GM21390 (cell line): ENCODE measurements around the gene ARFGAP3.

Source experiments
- ATAC-seq: cut with Tn5 transposase; IDR thresholded peaks from one replicate; pipeline ENCODE4 v1.9.1; 2021; ENCODE audit not compliant: unreplicated experiment

Gene ARFGAP3, protein sequence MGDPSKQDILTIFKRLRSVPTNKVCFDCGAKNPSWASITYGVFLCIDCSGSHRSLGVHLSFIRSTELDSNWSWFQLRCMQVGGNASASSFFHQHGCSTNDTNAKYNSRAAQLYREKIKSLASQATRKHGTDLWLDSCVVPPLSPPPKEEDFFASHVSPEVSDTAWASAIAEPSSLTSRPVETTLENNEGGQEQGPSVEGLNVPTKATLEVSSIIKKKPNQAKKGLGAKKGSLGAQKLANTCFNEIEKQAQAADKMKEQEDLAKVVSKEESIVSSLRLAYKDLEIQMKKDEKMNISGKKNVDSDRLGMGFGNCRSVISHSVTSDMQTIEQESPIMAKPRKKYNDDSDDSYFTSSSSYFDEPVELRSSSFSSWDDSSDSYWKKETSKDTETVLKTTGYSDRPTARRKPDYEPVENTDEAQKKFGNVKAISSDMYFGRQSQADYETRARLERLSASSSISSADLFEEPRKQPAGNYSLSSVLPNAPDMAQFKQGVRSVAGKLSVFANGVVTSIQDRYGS

DNA sequence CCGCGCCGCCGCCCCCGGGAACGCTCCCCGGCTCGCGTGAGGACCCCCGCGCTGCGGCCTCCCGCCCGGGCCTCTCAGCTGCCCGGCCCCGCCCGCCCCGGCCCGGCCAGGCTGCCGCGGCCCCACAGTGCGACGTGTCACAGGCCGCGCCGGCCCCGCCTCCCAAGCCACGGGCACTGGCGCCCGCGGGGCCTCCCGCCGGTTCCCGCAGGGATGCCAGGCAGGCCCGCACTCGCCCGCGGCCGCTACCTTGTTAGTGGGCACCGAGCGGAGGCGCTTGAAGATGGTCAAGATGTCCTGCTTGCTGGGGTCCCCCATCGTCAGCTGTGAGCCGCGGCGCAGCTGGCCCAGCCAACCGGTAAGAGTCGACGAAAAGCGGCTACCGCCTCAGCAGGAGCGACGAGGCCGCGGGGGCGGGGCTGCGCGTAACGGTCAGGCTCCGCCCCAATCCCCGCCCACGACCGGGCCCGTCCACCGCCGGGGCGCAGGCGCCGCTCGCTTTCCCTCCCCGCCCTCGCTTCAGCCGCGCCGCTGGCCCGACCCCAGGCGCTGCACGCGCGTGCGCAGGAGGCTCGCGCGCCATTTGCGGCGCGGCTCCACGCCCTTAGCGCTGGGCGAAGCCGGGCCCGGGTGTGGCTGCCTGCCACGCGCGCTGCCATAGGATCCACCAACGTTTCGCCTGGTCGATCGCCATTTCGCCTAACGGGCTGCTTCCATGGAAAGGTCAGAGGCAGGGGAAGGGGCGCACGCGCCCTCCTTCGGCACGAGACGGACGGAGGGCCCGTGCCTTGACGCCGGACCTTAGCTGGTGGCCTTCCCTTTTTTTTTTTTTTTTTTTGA, at the start of gene ARFGAP3:
TSS of gene ARFGAP3 (minus strand) at position 409 of the 840 bp plus-strand sequence. CDS start at position 318, 91 bp downstream.
- ATAC-seq: peak; percentile 72

DNA sequence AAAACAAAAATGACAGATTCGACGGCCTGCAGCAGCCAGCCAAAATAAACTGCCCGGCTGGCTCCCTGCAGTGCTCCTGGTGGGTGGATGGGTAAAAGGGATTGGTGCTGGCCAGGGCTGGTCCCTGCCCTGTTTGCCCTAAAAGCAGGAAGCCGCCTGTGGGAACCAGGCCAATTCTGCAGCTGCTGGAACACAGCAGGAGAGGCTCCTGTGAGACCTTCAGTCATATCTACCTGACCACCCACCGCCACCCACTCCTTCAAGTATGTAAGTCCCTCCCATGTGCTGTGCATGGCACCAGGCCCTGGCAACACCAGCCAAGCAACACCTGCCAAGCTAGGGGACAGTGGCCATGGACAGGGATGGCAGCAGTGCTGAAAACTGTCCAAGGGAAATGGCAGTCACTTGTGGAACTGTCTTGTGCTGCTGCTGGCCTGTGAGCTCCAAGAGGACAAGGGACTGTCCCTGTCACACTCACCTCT, 48.7 kb upstream of the ARFGAP3 start:
- ATAC-seq: no peak

DNA sequence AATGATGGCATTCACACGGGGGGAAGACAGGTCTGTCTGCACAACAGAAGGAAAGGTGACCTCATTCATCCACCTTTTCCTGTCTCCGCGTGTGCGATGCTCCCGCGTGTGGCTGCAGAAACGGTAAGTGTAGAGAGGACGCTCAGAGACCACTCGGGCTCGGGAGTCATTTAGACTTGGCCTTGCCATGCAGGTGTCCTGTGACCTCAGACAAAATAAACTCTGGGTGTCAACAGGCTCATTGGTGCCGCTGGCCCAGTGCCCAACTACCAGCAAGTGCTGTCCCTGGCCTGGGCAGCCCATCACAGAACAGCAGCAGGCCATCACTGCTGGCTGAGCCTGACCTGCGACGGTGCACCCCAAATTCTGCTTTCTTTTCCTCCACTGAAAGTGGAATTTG, 48.1 kb upstream of the ARFGAP3 start:
- ATAC-seq: no peak

DNA sequence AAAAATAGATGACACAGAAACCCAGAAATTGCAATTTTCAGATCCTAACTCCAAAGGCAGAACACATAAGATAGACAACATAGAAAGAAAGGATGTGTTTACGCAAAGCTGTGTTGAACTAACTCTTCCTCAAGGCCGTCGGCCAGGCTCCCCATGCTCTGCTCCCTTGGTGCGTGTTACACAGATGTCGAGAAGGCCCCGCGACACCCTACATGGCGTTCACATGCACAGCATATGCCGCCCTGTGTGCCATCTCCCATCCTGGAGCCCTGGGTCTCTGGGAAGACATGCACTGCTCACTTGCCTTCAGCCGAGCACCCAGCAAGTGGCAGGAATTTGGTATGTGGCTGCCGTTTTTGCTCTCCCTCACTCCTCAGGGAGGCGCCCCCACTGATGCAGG, 47.0 kb upstream of the ARFGAP3 start:
- no peak for ATAC-seq

DNA sequence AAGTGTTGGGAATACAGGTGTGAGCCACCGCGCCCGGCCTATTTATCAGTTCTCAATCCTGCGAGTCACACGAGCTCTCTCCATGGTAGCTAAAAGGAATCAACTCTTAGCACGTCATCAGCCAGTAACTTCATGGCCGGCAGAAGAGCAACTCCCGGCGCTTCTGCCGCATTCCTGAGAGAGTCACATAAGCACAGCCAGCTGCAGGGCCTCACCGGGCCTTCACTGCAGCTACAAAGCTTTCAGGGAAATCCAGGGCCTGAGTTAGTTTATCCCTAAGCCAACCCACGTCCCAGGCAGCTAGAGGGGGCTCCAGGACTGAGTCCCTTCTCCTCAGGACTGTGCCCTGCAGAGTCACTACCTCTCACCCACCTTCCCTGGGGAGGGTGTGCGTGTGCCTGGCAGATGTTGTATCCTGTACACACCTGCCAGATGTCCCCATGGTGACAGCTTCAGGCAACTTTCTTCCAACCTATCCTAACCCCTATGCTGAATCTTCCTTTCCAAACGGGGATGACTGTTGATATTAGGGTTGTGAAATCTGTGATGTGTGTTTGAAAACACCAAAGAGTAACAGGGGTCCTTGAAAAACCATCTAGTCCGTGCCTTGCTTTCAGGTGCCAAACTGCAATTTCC, 45.9 kb upstream of the ARFGAP3 start:
- ATAC-seq: no peak

DNA sequence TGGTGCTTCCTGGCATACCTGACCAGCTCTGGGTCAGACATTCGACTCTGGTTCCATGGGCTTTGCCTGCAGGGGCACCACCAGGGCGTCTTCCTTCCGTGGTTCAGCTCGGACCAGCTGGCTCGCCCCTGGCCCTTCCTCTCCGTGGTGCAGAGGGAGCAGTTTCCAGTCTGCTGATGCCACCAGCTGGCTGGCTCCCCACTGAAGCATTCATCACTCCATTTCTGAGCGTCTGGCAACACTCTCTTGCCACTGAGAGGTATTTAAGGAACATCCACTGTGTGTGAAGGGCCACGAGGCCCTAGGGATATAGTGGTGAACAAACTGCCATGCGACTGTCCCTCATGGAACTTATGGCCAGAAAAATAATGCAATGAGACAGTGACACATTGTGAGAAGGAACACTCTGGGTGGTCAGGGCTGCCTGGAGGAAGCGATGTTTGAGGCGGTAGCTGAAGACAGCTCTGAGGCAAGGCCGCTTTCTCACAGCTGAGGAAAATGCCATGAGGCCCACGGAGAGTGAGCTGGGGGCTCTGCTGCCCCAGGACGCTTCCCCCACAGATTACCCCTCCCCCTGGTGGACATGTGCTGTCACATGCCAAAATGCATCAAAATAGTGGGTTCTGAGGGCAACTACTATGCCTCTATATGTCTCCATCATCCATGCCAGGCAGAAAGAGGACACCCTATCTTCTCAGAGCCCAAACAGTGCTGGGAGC, 44.9 kb upstream of the ARFGAP3 start:
- no peak for ATAC-seq

DNA sequence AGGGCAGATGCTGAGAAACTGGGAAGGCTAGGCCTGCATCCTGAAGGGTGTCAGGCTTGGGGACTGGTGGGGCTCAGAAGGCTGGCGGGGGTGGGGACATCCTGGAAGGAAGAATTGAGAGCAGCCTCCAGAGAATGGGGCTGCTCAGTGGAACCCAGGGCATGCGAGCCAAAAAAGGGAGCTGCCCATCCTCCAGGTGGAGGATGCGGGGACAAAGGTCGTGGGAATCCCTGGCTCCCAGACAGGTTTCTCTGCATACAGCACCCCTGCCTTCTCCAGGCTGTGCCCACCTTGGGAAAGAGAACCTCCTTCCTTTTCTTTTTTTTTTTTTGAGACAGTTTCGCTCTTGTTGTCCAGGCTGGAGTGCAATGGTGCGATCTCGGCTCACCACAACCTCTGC, 40.9 kb upstream of the ARFGAP3 start:
- ATAC-seq: no peak

DNA sequence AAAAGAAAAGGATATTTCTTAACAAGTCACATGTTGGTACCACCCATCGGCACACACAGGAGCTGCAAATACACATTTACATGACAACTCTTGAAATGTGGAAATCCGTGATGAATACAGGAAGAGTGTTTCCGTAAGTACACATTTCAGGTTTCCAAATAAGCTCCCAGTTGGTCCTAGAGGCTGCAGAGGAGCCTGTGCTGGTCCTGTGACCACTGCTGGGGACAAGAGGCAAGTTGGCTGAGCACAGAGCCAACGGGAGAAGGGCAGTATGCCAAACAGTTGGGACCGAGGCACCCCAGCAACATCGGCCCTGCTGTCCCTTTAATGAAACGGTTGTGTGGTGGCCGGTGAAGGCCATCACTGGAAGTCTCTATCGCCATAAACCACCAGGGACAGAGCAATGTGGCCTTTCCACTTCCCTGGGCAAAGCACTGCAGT, 38.5 kb upstream of the ARFGAP3 start:
- no peak for ATAC-seq

DNA sequence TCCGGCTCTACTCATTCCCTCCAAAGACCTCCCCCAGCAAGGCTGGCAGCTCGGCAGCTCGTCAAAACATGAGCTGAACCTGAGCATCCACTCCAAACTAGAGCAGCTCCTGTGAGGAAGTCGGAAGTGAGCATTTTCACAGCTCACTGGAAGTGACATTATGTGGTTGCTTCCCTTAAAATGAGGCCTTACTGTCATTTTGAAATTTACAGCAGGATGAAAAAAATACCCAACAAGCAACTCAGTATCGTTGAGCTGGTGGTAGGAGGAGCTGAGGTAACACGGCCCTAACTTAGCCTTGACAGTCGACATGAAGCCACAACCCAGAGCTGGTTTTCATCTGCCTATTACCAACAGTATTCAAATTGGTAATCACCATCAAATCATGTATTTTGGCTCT, 38.0 kb upstream of the ARFGAP3 start:
- ATAC-seq: peak; percentile 45

DNA sequence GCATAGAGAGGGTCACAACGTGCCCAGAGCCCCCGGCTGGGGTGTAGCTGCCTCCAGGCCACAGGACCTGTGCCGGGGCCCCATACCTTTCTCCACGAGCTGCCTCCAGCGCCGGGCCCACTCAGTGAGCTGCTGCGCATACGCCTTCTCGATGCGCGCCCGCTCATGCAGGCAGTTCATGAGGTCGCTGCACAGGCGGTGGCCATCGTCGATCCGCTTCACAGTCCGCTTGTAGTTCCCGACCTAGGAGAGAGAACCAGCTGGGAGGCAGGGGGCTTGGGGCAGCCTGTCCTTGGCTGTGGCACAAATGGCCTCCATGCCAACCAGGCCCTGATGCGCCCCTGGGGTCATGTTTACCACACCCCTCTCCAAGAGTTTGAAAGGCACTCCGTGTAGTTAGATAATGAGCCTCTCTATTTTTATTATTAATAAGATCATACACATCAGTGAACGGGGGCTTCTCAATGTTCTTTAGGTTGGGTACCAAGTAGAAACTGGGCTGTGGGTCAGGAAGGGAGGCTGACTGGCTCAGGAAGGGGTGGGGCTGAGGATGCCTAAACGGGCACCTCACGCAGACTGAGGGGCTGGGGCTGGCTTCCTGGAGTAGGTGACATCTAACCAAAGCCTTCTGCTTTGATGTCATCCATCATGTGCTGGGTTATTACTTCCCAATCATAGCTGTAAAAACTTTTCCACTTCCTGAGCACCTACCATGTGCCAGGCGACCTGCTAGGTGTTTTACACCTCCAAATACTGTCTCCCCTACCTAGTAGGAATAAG, 36.5 kb upstream of the ARFGAP3 start:
- no peak for ATAC-seq

DNA sequence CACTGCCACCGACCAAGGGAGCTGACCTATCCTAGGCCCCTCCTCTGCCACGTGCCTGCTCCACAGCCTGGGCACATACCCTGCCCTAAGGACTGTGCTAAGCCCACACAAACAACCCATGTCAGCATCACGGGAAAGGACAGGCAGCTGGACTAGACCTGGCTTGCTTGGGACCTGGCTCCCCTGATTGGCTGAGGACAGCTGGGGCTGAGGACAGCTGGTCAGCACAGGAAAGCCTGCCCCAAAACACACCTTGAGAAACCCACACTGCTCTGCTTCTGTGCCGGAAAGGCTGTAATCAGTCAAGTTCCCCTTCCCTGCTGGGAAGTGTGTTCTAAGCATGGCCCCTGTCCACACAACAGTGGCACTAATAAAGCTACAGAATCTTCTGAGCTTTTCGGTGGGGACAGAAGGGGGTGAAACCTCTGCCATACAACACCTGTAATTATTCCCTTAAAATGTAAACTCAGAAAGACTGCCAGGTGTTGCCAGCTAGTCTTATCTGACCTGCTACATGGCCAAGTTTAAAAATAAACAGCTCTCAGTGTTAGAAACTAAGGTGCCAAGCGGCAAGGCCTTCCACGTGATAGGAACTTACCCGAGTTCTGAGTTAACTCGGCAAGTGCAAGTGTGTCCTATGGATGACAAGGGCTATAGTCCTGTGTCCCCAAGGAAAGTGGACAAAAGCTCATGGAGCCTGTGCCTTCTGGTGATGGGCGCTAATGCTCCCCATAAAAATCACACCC, 35.7 kb upstream of the ARFGAP3 start:
- no peak for ATAC-seq

DNA sequence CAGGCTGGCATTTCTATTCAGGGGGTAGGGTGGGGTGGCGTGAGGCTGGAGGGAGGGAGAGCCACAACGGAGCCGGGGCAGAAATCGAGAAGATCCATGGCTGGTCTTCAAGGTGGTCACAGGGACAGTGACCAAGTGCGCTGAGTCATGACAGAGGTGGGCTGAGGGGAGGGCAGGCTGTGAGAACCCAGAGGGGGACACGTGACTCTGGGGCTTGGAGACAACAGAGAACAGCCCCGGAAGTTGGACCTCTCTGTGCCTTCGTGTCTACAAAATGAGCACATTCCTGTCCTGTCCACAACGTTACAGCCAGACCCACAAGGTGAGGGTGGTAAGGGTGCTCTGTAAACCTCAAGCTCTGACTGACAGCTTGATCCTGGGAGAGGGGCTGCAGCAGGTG, 35.1 kb upstream of the ARFGAP3 start:
- no peak for ATAC-seq

DNA sequence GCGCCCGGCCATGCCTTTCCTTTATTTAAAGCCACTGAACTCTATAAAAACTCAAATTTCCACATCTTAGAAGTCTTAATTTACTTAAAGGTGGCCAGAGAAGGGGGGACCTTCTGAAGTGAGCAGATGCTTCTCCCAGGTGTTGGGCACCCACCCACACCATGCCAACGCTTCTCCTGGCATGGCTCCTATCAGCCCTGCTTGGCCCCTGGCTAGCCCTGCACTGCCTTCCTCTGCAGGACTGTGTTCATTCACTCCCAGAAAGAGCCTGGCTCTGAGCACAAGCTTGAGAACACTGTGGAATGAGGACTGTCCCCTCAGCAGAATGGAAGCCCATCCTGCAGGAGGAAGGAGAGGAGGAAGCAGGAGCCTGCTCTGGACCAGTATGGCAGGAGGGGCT, 34.6 kb upstream of the ARFGAP3 start:
- no peak for ATAC-seq

DNA sequence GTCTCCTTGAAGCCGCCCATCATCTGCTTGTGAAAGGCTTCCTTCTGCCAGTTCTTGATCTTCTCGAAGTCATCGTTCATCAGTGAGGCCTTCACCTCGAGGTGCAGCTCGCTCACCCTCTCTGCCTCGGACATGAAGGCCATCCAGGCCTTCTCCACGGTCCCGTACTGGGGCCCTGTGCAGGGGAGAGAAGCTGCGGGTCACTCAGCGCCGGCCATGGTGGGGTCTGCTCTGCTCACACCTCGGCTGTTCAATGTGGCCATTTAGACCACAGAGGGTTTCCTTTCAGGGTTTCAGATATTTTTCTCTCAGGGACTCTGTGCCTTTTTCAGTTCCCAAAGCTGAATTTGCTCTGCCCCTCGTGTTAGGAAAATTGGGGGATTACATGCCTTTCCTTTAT, 33.9 kb upstream of the ARFGAP3 start:
- no peak for ATAC-seq

DNA sequence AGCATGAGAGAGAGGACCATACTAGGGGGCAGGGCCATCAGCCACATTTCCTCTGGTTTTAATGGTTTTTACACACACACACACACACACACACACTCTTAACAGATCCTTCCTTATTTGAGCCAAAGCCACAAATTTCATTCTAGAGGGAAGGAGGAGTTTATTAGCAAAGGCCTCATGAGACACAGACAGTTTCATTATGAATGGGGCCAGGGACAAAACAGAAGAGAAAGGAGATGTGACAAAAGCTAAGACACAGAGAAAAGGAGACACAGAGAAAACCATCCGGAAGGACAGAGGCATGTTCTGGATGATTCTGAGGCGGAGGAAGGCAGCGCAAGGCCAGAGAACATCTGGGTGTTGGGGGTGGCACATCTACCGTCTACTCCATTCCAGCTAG, 32.2 kb upstream of the ARFGAP3 start:
- ATAC-seq: peak; percentile 57

DNA sequence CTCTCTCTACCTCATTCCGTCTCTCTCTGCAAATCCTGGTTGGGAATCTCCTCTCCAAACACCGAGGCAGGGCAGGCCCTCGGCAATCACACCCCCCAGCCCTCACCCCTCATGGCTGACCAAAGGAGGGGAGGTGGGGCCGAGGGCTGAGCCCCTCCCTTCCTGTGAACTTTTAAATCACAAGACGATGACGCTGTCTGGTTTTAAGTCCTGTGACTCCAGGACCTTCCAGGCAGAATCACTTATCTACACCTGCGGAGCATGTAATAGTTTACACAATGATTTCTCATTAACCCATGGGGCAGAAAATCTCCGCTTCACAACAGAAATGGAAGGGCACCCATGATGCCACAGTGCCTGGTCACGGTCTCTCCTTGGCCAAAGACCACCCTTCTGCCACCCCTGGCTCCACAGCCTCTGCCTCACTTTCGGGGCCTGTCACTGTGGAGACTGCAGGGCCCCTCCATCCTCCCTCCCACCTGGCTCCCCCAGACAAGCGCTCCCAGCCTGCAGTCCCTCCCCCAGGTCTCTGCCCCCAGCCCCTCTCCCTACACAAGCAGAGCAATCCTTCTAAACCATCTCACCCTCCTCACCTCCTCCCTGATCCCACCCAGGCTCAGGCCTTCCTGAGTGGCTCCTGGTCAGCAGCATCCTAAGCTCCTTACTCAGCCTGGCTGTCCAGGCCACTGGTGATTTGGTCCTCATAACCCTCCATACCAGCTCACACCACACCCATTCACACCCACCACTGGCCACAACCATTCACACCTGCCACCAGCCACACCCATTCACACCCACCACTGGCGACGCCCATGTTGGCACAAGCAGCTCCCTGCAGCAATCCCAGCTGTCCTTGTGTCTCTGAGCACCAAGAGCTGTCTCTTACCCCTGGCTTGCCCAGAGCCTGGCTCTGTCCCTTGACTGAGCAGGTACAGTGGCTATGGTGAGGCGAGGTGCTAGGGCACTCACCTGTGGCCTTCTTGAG, 30.7 kb upstream of the ARFGAP3 start:
- ATAC-seq: no peak

DNA sequence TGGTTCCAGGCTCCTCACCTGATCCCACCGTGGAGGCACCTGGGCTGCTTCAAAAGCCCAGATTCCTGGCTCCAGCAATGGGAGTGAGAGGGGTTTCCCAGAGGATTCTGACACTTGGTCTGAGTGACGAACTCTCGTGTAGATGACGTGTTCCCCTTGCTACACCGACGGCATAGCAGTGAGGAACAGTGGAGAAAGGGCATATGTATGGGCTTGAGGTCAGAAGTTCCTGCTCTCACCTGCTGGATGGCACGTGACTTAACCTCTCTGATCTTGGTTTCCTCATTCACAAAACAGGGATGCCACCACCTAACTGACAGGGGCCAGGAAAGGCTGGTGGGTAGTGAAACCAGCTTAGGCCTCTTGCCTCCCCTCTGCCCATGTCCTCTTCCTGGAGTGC, 30.0 kb upstream of the ARFGAP3 start:
- ATAC-seq: no peak

DNA sequence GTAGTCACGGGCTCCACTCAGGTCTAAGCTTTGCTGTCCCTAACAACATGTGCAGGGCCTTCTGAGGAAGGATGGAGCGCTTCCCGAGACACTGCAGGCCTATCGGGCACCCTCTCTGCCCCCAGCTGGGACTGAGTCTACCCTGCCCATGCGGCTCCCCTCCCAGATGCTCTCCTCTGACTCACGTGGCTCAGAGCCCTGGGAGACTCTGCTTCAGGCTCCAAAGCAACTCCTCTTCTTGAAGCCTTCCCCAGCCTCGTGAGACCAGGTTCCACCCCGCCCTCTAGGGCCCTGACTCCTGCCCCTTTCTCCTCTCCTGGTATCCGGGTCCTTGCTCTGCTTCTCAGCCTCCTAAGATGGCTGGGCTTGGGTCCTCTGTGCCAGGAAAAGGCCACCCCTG, 28.4 kb upstream of the ARFGAP3 start:
- ATAC-seq: no peak
